NCI-H526 treated with DMSO at 0.1 percent for 48 hours (cell line): ENCODE data around the gene ZBTB39.
"Not testable (repeated sequence)": the region's sequence is repeated elsewhere in the genome, so short reads cannot be mapped to it uniquely, and the experiment has no call there.

Experiments used
- DNase-seq: peaks from one replicate; lab custom pipeline; 2025; lab: John Stamatoyannopoulos, UW

The ZBTB39 gene, protein sequence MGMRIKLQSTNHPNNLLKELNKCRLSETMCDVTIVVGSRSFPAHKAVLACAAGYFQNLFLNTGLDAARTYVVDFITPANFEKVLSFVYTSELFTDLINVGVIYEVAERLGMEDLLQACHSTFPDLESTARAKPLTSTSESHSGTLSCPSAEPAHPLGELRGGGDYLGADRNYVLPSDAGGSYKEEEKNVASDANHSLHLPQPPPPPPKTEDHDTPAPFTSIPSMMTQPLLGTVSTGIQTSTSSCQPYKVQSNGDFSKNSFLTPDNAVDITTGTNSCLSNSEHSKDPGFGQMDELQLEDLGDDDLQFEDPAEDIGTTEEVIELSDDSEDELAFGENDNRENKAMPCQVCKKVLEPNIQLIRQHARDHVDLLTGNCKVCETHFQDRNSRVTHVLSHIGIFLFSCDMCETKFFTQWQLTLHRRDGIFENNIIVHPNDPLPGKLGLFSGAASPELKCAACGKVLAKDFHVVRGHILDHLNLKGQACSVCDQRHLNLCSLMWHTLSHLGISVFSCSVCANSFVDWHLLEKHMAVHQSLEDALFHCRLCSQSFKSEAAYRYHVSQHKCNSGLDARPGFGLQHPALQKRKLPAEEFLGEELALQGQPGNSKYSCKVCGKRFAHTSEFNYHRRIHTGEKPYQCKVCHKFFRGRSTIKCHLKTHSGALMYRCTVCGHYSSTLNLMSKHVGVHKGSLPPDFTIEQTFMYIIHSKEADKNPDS

GRCh38 chr12:57005980-57006808 lies at the start of gene ZBTB39:
TSS of gene ZBTB39 (minus strand) at chr12:57006546. CDS start at chr12:57004917, 1,629 bp downstream.
- peak; percentile 45 for DNase-seq

DNA sequence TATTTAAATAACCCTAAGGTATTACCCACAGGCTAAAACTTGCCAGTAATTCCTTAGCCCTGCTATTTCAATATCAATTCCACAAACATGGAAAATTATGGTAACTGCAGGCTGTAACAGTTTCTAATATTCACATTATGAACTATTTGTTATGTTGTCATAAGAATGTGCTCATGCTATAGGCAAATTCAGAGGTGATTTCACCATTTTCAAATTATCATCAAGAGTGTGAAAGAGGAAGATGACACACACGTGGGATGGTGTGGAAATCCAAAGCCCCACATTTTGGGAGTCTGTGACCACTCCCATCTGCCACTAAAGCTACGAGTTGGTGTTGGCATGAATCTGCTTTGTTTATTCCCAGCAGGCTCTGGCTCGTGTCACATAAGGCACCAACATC lies 49.5 kb upstream of the ZBTB39 start:
- DNase-seq: no peak

- DNase-seq: not testable (repeated sequence)
Measured at GRCh38 chr12:57053901-57054300, 47.6 kb upstream of the ZBTB39 start.

DNA sequence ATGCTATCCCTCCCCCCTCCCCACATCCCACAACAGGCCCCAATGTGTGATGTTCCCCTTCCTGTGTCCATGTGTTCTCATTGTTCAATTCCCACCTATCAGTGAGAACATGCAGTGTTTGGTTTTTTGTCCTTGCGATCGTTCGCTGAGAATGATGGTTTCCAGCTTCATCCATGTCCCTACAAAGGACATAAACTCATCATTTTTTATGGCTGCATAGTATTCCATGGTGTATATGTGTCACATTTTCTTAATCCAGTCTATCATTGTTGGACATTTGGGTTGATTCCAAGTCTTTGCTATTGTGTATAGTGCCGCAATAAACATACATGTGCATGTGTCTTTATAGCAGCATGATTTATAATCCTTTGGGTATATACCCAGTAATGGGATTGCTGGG lies 46.8 kb upstream of the ZBTB39 start:
- not testable (repeated sequence) for DNase-seq

GRCh38 chr12:57051011-57051410 lies 44.7 kb upstream of the ZBTB39 start:
- no peak for DNase-seq

DNA sequence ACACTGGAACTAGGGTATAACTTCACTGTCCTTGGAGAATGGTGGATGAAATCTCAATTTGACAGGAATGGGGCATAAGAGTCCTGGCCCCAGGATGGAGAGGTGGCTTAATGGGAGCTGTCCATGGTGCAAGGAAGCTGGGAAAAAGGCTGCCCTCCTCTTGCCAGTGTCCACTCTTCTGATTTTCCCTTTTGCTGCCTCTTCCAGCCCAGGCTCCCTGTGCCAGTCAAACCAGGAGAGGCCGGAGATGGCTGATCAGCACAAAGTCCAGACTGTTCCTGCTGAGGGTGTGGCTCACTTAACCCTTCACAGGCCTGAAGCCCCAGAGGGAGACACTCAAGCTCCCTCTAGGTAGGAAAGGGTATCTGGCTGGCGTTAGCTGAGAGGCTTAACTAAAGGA lies 43.5 kb upstream of the ZBTB39 start, which contains the start of gene MYO1A:
MYO1A (minus strand) TSS at position 240 of the 400 bp plus-strand sequence. CDS start 1,806 bp downstream, outside the sequence.
- DNase-seq: no peak

GRCh38 chr12:57049119-57049446 lies 42.7 kb upstream of the ZBTB39 start:
- DNase-seq: no peak

GRCh38 chr12:57048423-57049118 lies 42.2 kb upstream of the ZBTB39 start:
- DNase-seq: no peak

- DNase-seq: no peak
Measured at GRCh38 chr12:57047981-57048380, 41.6 kb upstream of the ZBTB39 start.

DNA sequence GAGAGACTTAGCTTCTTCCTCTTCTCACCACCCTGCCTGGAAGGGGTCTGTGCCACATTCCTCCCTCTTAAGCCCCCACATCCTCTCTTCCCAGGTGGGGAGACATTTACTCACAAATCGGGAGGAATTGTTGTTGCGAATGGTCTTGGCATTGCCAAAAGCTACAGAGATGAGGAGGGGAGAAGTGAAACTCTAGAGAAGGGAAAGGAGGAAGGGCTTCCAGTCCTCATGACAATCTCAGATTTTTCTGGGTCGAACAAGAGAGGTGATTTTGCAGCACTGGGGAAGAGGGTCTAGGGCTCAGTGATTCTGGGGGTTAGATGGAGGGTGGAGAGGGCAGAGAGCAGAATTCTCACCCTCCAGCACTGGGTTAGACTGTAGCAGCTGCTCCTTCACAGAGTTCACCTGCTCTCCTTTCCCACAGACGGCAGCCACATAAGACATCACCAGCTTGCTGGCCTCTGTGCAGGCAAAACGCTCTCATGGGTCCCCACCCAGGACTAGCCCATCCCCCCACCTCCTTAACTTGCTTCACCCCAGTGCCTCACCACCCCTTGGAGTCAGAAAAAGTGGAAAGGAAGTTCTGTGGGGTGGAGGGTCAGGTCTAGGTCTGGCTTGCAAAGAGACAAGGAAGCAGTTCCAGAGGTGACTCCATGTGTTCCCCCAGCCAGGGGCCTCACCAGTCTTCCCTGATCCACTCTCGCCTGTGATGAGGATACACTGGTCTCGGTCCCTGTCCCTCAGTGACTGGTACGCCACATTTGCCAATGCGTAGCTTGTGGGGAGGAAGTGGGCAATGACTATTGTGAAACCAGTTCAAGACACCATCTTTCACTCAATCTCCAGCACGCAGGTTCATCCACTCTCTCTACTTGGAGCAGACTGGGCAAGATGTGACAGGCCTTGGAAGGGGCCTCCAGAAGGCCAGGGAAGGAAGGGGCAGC lies 40.9 kb upstream of the ZBTB39 start:
- DNase-seq: no peak

GRCh38 chr12:57046086-57046791 lies 39.9 kb upstream of the ZBTB39 start:
- no peak for DNase-seq

GRCh38 chr12:57044889-57045288 lies 38.5 kb upstream of the ZBTB39 start:
- DNase-seq: no peak

GRCh38 chr12:57044468-57044867 lies 38.1 kb upstream of the ZBTB39 start:
- no peak for DNase-seq

DNA sequence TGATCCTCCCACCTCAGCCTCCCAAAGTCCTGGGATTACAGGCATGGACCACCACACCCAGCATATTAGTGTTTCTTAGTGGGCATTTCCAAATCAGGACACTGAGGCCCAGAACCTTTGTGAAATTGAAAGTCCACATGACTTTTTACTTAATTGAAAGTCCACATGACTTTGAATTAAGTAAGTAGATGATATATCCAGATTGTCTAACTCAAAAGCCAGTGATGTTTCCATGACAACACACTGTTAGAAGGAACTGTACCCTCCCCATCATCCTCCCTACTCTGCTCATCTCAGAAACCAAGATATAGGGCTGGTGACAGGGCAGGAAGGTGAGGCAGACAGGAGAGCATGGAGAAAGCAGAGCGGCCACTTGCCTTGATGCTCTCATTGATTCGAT lies 36.3 kb upstream of the ZBTB39 start:
- no peak for DNase-seq

DNA sequence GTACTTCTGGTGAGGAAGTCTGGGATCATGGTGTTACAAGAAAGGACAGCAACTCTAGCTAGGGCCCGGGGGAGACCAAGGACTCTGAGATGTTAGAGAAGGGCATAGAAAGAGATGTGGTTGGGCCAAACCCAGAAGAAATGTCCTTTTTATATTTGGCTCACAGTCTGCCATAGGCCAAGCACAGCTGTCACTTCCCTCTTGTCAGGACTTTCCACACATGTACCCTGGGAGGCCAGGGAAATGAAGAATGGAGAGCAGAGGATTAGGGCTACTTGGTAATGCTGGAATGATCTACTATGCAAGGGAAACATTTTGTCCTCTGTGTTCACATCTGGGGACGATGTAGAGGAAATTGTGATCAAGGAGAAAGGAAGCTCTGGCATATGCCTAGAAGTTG lies 34.4 kb upstream of the ZBTB39 start:
- no peak for DNase-seq

DNA sequence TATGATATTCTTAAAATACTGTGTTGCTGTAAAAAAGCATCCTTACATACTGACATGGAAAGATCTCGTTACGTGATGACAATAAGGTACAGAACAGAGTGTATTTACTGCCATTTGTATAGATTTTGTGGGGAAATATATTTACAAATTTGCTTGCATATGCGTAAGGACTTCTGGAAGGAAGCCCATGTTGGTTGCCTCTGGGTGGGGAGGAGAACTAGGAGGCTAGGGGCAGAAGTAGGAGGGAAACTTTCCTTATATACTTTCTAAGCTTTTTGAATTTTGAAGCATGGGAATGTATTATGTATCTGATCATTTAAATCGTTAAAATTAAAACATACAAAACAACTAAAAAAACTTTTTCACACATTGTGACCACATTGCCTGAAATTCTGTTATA lies 33.9 kb upstream of the ZBTB39 start:
- DNase-seq: no peak

DNA sequence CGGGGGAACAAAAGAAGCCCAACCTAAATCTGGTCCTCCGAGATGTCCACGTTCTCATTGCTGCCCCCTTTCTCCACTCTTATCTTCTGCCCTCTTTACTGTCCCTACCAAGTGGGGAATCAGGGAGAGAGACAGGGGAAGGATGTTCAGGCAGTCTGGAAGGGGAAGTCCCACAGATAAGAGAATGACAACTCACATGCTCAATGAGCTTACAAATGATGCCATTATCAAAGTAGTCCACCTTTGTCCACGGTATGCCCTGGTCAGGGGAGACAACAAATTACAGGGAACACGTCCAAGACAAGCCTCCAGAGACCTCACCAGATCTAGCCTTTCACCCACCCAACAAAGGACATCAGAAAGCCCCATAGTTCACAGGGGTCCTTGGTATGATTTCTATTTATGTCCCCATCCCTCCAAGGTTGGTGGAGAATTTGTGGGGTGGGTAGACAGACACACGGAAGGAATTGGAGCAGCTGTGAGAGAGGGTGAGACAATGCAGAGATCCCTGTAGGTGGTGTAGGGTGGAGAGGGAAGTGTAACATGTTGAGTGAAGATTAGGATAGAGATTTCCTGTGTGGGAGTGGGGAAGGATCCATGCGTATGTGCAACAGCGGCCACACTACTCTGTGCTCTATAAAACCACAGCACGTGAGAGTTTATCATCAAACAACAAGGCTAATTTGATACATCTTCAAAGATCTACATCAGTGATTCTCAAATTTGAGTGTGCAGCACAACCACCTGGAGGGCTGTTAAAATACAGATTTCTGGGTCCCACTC lies 32.9 kb upstream of the ZBTB39 start:
- no peak for DNase-seq

DNA sequence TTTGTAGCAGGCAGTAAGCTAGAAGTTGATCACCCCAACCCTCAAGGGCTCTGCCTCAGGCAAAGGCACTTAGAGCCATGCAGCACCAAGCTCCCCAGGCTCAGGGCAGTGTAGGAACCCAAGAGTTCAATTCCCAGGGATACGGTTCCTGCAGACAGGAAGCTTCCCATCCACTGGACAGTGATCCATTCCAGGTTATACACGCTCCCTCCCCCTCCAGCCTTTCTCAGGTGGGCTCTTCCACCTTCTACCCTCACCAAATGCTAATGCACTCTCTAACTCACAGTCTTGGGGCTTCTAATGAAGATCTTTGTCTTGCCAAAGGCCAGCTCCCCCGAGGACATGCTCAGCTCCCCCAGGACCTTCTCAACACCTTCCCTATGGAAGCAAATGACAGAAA lies 30.9 kb upstream of the ZBTB39 start:
- DNase-seq: no peak

DNA sequence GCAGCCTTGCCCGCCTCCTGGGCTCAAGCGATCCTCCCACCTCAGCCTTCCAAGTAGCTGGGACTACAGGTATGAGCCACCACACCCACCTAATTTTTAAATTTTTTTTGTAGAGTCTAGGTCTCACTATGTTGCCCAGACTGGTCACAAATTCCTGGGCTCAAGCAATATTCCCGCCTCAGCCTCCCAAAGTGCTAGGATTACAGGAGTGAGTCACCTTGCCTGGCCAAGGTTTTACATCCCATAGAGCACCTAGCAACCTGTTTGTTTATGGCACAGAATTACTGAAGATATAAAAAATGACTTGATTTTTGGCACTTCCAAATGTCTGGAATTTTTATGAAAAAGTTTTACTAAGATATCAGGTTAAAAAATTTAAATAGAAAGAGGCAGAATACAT lies 27.1 kb upstream of the ZBTB39 start:
- DNase-seq: no peak
